HG02759 (cell line): ENCODE results near the gene SPANXN3.
"Not testable (repeated sequence)": the region's sequence is repeated elsewhere in the genome, so short reads cannot be mapped to it uniquely, and the experiment has no call there.

Experiments
- ATAC-seq: cut with Tn5 transposase; IDR thresholded peaks from one replicate; pipeline ENCODE4 v1.9.1; 2021; ENCODE audit warnings: mild to moderate bottlenecking, moderate library complexity; ENCODE audit not compliant: unreplicated experiment

The SPANXN3 gene

GRCh38 chrX:143517375-143517774 is at the start of gene SPANXN3:
Gene SPANXN3, minus strand, starts transcription at chrX:143517475. Its CDS starts 84 bp downstream, at chrX:143517391.
- ATAC-seq, result not testable (repeated sequence)

GRCh38 chrX:143536176-143536575 is 18.9 kb upstream of the SPANXN3 start:
- ATAC-seq, result no peak

GRCh38 chrX:143502196-143502595 is 15.1 kb downstream of the SPANXN3 start:
- ATAC-seq, result not testable (repeated sequence)

GRCh38 chrX:143500751-143501150 is 16.5 kb downstream of the SPANXN3 start:
- no peak for ATAC-seq

GRCh38 chrX:143486105-143486504 is 31.2 kb downstream of the SPANXN3 start:
- no peak for ATAC-seq

GRCh38 chrX:143476751-143477150 is 40.5 kb downstream of the SPANXN3 start:
- no peak for ATAC-seq

GRCh38 chrX:143472347-143472938 is 44.8 kb downstream of the SPANXN3 start:
- ATAC-seq, result no peak

GRCh38 chrX:143466130-143466529 is 51.1 kb downstream of the SPANXN3 start:
- ATAC-seq, result no peak

- no peak for ATAC-seq
These were observed 54.6 kb downstream of the SPANXN3 start for GRCh38 chrX:143462696-143463095.

- no peak for ATAC-seq
These were observed 55.7 kb downstream of the SPANXN3 start for GRCh38 chrX:143461606-143462005.
